NCI-H2029 treated with DMSO at 0.1 percent for 48 hours (cell line): ENCODE results near the gene CEACAM20.
A peak's percentile ranks its signal among the peaks of the same experiment; 100 is the strongest.
"Not testable (repeated sequence)": the region's sequence is repeated elsewhere in the genome, so short reads cannot be mapped to it uniquely, and the experiment has no call there.

Experiments used
- DNase-seq: peaks from one replicate; lab custom pipeline; 2025; lab: John Stamatoyannopoulos, UW

CEACAM20 gene

GRCh38 chr19:44548736-44549135 is 19.3 kb upstream of the CEACAM20 start:
- no peak for DNase-seq

GRCh38 chr19:44544031-44544430 is 14.6 kb upstream of the CEACAM20 start:
- no peak for DNase-seq

GRCh38 chr19:44542671-44543070 is 13.2 kb upstream of the CEACAM20 start:
- DNase-seq: no peak

GRCh38 chr19:44540736-44541135 is 11.3 kb upstream of the CEACAM20 start:
- no peak for DNase-seq

GRCh38 chr19:44539991-44540390 is 10.5 kb upstream of the CEACAM20 start:
- DNase-seq: no peak

GRCh38 chr19:44539236-44539826 is 9.9 kb upstream of the CEACAM20 start:
- no peak for DNase-seq

DNA sequence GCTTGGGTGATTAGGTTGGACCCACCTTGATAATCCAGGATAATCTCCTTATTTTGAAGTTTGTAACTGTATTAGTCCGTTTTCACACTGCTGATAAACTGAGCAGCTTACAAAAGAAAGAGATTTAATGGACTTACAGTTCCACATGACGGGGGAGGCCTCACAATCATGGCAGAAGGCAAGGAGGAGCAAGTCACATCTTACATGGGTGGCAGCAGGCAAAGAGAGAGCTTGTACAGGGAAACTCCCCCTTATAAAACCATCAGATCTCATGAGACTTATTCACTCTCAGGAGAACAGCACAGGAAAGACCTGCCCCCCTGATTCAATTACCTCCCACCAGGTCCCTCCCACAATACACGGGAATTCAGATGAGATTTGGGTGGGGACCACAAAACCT is 5.9 kb upstream of the CEACAM20 start:
- not testable (repeated sequence) for DNase-seq

DNA sequence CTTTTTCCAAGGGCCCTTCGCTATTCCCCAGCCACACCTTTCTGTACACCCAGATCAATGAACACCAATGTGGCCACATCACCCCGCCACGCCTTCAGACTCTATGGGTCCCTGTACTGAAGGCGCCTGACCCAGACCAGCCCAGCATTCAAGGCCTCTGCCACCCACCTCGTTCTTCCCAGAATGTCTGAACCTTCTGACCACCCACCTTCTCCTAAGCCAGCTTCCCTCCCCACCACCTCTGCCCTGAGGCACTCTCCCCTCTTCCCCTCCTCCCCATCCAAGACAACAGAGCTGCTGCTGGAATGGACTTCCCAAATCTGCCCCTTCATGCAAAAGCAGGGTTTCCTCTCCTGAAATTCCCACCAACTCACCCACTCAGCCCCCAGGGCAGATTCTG is 3.3 kb upstream of the CEACAM20 start:
- no peak for DNase-seq

GRCh38 chr19:44530777-44531176 is 1.3 kb upstream of the CEACAM20 start:
- DNase-seq: no peak

DNA sequence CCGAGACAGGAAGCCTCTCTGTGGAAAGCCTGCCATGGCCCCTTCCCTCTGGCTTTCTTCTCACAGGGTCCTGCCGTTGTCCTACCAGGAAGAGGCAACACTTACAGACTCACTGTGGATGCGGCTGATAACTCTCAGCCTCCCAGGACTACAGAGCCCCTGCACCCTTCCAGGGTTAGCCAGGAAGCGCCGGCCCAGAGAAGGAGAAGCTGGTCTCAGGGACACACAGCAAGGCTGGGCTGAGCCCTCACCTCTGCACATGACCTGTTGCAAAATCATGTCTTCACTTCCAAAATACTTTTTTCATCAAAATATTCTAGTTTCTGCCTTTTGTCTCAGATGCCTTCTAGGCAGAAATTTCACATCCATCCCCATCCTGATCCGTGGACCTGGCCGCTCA is 1.9 kb downstream of the CEACAM20 start:
- no peak for DNase-seq

DNA sequence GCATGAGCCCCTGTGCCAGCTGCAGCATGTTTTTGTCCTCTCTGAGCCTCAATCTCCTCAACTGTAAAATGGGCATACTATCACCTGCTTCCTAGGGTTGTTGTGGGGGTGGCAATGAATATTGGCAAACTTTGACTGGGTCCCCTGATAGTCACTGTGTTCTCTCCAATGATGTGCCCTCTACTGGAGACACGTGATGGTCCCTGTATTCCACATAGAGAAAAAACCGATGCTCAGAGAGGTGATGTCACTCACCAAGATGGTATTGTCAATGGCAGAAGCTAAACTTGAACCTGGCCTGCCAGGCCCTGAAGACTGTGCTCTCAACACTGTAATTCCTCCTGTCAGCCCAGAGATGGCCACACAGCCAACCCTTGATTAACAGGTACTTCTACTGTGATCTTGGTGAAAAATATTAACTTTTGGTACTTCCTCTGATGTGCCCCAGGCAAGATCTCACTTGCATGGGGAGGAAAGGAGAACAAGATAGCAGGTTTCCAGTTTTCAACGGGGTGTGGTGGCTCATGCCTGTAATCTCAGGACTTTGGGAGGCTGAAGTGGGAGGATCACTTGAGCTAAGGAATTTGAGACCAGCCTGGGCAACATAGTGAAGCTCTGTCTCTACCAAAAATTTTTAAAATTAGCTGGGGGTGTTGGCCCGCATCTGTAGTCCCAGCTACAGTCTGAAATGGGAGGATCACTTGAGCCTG is 3.6 kb downstream of the CEACAM20 start:
- DNase-seq: no peak

DNA sequence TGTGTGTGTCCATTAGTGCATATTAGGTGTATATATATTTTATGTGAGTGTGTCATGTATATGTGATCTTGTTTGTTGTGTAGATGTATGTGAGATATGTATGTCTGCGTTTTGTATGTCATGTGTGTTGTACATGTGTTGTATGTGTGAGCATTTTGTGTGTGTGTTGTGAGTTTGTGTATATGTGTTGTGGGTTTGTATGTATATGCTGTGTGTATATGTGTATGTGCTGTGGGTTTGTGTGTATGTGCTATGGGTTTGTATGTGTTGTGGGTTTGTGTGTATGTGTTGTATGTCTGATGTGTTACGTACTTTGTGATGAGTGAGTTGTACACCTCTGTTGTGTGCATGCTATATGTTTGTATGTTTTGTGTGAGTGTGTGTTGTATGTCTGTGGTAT is 8.1 kb downstream of the CEACAM20 start:
- DNase-seq: no peak

GRCh38 chr19:44517146-44517545 is 12.3 kb downstream of the CEACAM20 start:
- no peak for DNase-seq

- DNase-seq: no peak
These were observed 13.6 kb downstream of the CEACAM20 start for GRCh38 chr19:44515907-44516306.

DNA sequence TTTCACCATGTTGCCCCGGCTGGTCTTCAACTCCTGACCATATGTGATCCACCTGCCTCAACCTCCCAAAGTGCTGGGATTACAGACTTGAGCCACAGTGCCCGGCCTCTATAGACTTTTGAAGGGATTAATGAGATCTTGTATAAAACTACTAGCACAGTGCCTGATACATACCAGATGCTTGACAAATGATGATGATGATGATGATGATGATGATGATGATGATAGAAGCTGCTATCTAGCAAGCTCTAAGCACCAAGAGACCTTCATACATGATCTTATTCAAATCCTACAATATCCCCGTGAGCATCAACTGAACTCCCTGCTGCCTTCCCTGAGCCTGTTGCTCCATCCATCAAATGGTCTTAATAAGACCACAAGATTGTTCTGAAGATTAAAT is 14.4 kb downstream of the CEACAM20 start:
- DNase-seq: no peak

GRCh38 chr19:44512326-44513298 is 16.9 kb downstream of the CEACAM20 start:
- peak; percentile 3 for DNase-seq

DNA sequence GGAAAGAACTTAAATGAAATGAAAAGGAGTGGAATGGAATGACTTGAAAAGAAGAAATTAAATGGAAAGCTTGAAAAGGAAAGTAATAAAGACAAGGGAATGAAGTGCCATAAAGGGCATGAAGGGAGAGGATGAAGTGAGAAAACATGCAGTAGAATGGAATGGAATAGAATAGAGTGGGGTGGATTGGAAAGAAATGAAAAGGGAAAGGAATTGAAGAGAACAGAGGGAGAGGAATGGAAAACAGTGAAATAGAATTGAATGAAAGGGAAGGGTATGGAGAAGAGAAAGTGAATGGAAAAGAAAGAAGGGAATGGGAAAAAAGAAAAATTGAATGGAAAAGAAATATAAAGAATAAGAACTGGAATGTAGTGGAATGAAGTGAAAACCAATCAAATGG is 20.0 kb downstream of the CEACAM20 start:
- no peak for DNase-seq

DNA sequence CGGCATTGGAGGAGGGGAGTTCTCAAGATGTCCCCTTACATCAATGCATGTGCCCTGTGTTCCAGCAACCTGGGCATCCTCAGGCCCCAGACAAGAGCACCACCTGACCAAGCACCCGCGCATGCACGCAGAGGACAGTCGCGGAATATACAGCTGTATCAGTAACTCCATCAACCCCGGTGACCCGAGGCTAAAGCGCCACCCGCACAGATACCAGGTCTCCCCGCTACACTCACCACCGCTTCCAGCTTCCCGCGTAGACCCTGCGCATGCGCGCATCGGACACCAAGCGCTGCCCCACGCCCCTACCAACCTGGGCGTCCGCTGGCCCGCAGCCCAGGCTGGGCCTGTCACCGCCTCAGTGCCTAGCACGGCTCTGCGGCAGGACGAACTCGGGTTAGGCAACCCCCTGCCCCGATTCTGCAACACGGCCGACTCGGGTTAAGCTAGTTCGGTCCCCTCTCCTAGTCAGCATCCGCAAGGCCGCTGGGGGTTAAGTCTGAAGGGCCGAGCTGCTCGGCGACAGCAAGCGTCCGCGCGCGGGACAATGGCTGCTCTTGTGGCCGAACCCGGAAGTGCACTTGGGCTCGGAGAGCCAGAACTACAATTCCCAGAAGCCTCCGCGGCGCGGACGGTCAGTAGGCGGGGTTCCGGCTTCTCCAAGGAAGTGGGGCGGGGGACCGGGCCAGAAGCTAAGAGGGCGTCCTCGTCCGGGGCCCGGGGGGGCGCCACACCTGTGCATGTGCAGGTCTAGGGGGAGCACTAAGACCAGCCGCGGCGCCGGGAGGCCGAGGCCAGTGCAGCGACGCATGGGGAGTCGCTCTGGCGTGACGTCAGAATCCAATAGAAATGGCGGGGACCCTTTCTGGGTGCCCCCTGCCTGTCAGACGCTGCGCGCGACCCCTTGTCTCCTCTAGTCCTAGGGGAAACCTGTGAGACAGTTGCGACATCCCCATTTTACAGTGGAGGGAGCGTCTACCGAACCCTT is 29.2 kb downstream of the CEACAM20 start, which contains the start of gene ZNF180:
TSS of gene ZNF180 (minus strand) at position 561 of the 988 bp plus-strand sequence. CDS start 3,188 bp downstream, outside the sequence.
- peak; percentile 92 for DNase-seq

DNA sequence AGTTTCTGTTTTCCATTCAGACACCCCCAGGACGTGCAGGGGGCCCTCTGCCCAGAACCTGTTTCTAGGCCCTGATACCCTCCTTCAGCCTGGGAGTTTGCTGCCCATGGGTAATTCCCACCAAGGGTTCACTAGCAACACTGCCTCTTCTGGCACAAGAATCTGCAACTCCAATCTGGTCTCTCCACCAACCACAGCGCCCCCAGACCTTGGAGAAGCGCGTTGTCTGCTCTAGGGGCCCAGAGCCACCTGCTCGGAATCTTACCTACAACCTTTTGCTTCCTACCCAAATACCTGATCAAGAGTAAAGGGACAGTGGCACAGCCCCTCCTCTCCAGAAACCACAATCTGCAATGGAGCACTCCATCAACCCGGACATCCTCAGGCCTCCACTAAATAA is 29.9 kb downstream of the CEACAM20 start:
- DNase-seq: no peak

- no peak for DNase-seq
These were observed 30.5 kb downstream of the CEACAM20 start for GRCh38 chr19:44498988-44499387.

- DNase-seq: no peak
These were observed 32.8 kb downstream of the CEACAM20 start for GRCh38 chr19:44496711-44497110.
